GM20431 (cell line): ENCODE results near the gene TMEM132D.

Experiments used
- in situ Hi-C: fragments of 300-500 bp; cut with MseI, MboI; formaldehyde crosslinking; loops from one replicate; pipeline ENCODE4 v1.15.0; 2020; ENCODE audit warnings: low sequenced_read_pairs; ENCODE audit not compliant: unreplicated experiment

TMEM132D gene

GRCh38 chr12:129753586-129753985, 150.2 kb downstream of the TMEM132D start:
- in situ Hi-C loops: no loop called here

- in situ Hi-C loops: no loop called here
Observed at GRCh38 chr12:129750421-129750820, 153.4 kb downstream of the TMEM132D start.

- in situ Hi-C loops: no loop called here
Observed at GRCh38 chr12:129746318-129746717, 157.5 kb downstream of the TMEM132D start.

- in situ Hi-C loops: no loop called here
Observed at GRCh38 chr12:129729170-129729569, 174.7 kb downstream of the TMEM132D start.

- in situ Hi-C loops: no loop called here
Observed at GRCh38 chr12:129727100-129727499, 176.7 kb downstream of the TMEM132D start.

GRCh38 chr12:129723260-129723659, 180.6 kb downstream of the TMEM132D start:
- in situ Hi-C loops: no loop called here

GRCh38 chr12:129720618-129721017, 183.2 kb downstream of the TMEM132D start:
- in situ Hi-C loops: no loop called here

- in situ Hi-C loops: no loop called here
Observed at GRCh38 chr12:129719416-129719815, 184.4 kb downstream of the TMEM132D start.

GRCh38 chr12:129717438-129717837, 186.4 kb downstream of the TMEM132D start:
- in situ Hi-C loops: no loop called here

GRCh38 chr12:129716825-129717224, 187.0 kb downstream of the TMEM132D start:
- in situ Hi-C loops: no loop called here

GRCh38 chr12:129706716-129707115, 197.1 kb downstream of the TMEM132D start:
- in situ Hi-C loops: no loop called here

GRCh38 chr12:129704232-129704830, 199.5 kb downstream of the TMEM132D start:
- in situ Hi-C loops: no loop called here

- in situ Hi-C loops: no loop called here
Observed at GRCh38 chr12:129701631-129702101, 202.2 kb downstream of the TMEM132D start.

- in situ Hi-C loops: no loop called here
Observed at GRCh38 chr12:129700036-129700435, 203.8 kb downstream of the TMEM132D start.

- in situ Hi-C loops: no loop called here
Observed at GRCh38 chr12:129696926-129697325, 206.9 kb downstream of the TMEM132D start.

GRCh38 chr12:129696405-129696804, 207.4 kb downstream of the TMEM132D start:
- in situ Hi-C loops: no loop called here

GRCh38 chr12:129693731-129694130, 210.1 kb downstream of the TMEM132D start:
- in situ Hi-C loops: no loop called here

GRCh38 chr12:129687731-129688130, 216.1 kb downstream of the TMEM132D start:
- in situ Hi-C loops: no loop called here

GRCh38 chr12:129681830-129682229, 222.0 kb downstream of the TMEM132D start:
- in situ Hi-C loops: no loop called here

GRCh38 chr12:129681151-129681550, 222.7 kb downstream of the TMEM132D start:
- in situ Hi-C loops: no loop called here

GRCh38 chr12:129676411-129676810, 227.4 kb downstream of the TMEM132D start:
- in situ Hi-C loops: no loop called here

GRCh38 chr12:129675947-129676346, 227.9 kb downstream of the TMEM132D start:
- in situ Hi-C loops: no loop called here
